HEK293T (cell line): Measurements from ENCODE around the gene RNF13.

Experiments used
- CTCF ChIA-PET: fragments of 350-600 bp; formaldehyde crosslinking; extraction: SDS; loops from one replicate; lab custom pipeline; 2021; ENCODE audit warnings: antibody characterized with exemption, inconsistent platforms; lab: Yijun Ruan, JAX
- POLR2A ChIA-PET: fragments of 350-600 bp; formaldehyde crosslinking; extraction: SDS; loops from one replicate; lab custom pipeline; 2020; ENCODE audit warnings: antibody characterized with exemption, inconsistent platforms; lab: Yijun Ruan, JAX
- DNase-seq: peaks from one replicate; pipeline ENCODE4 v3.0.0; 2012; ENCODE audit warnings: mixed read lengths; ENCODE audit errors: extremely low spot score
- ARNT ChIP-seq: fragments of 450-650 bp; IDR thresholded peaks from 2 replicates; pipeline ENCODE4 v1.6.1; 2017; ENCODE audit warnings: mild to moderate bottlenecking
- BHLHE40 ChIP-seq: fragments of 450-650 bp; IDR thresholded peaks from 2 replicates; pipeline ENCODE4 v1.6.1; 2016; ENCODE audit warnings: mild to moderate bottlenecking, moderate library complexity, borderline replicate concordance
- CTBP1 ChIP-seq: fragments of 450-650 bp; IDR thresholded peaks from 2 replicates; pipeline ENCODE4 v1.6.1; 2016; ENCODE audit warnings: borderline replicate concordance
- ELF4 ChIP-seq: fragments of 450-650 bp; IDR thresholded peaks from 2 replicates; pipeline ENCODE4 v1.6.1; 2017; ENCODE audit warnings: antibody characterized with exemption
- FOXA1 ChIP-seq: fragments of 450-650 bp; IDR thresholded peaks from 2 replicates; pipeline ENCODE4 v1.6.1; 2016; ENCODE audit warnings: mild to moderate bottlenecking
- FOXK2 ChIP-seq: fragments of 450-650 bp; IDR thresholded peaks from 2 replicates; pipeline ENCODE4 v1.6.1; 2016; ENCODE audit warnings: mild to moderate bottlenecking
- FOXM1 ChIP-seq: fragments of 450-650 bp; IDR thresholded peaks from 2 replicates; pipeline ENCODE4 v1.6.1; 2017; ENCODE audit warnings: mild to moderate bottlenecking, borderline replicate concordance
- HDGF ChIP-seq: fragments of 450-650 bp; IDR thresholded peaks from 2 replicates; pipeline ENCODE4 v1.6.1; 2017; ENCODE audit warnings: antibody characterized with exemption, borderline replicate concordance
- L3MBTL2 ChIP-seq: fragments of 450-650 bp; conservative IDR thresholded peaks from 2 replicates; pipeline ENCODE4 v1.6.1; 2016; ENCODE audit warnings: mild to moderate bottlenecking
- LEF1 ChIP-seq: fragments of 450-650 bp; IDR thresholded peaks from 2 replicates; pipeline ENCODE4 v1.6.1; 2017; ENCODE audit warnings: mild to moderate bottlenecking, borderline replicate concordance
- NFRKB ChIP-seq: fragments of 450-650 bp; IDR thresholded peaks from 2 replicates; pipeline ENCODE4 v1.6.1; 2016; ENCODE audit warnings: mild to moderate bottlenecking, moderate library complexity
- SP1 ChIP-seq: fragments of 450-650 bp; IDR thresholded peaks from 2 replicates; pipeline ENCODE4 v1.6.1; 2017
- SUZ12 ChIP-seq: fragments of 450-650 bp; IDR thresholded peaks from 2 replicates; pipeline ENCODE4 v1.6.1; 2016; ENCODE audit warnings: mild to moderate bottlenecking
- TARDBP ChIP-seq: fragments of 450-650 bp; IDR thresholded peaks from 2 replicates; pipeline ENCODE4 v1.6.1; 2016
- ZNF384 ChIP-seq: fragments of 450-650 bp; IDR thresholded peaks from 2 replicates; pipeline ENCODE4 v1.6.1; 2016
- TF ChIP-seq, protein P1 (sequence below): fragments of 450-650 bp; IDR thresholded peaks from 2 replicates; pipeline ENCODE4 v1.6.1; 2016

Gene RNF13

DNA sequence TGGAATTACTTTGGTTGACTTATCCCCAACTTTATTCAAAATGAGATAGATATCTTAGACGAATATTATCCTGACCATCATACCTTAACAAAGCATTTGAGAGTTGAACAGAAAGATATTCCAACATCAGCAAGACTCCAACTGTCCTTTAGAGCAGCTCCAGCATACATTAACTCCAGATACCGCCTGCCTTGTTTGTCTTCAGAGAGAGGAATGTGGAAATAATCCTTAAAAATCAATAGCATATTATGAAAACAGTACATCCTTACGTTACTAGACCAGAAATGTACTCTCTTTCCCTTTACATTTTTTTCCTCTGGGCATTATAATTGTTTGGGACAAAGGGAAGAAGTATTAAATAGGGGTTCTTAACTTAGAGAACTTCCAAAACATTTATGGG, 22.3 kb upstream of the RNF13 start:
- ChIA-PET POLR2A (no interaction called here), CTCF (no interaction called here)
- no peak for DNase-seq
- TF ChIP-seq ARNT = no peak

DNA sequence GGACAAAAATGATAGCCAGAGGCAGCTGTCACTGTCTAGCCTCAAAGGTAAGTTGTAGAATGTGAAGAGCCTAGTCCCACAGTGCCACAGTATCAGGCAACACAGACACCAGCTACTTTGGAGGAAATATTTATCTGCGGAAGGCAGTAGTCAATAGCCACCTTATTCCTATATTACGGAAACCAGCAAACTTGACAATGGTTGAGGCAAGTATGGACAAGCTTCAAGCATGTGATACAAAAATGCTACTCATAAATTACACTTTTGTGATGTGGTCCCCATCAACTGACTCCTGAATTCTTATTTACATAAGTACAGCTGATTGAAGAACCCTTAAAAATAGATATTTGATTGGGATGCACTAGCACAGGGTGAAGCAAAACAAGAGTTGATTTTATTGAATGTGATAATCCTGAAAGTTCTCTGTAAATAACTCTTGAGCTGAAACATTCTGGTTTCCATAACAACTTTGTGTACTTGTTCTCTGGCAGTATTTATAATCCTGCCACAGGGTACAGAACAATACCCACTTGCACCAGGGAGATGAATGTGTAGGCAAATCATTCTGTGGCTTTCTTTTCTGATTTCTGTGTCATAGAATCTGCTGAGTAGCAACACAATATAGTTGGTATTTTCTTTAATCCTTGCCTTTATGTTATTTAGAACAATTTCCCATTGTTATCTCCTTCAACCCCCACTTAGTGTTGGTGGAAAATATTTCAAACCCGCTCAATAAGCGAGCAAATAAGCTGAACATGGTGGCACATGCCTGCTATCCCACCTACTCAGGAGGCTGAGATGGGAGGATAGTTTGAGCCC, 20.4 kb upstream of the RNF13 start, which contains the start of gene ANKUB1:
Gene ANKUB1 (minus strand): TSS at position 103 of the 819 bp plus-strand sequence. CDS start 188 bp downstream, outside the sequence.
- ChIA-PET CTCF (interaction anchor here (0.5 to 1.9 kb wide), 2 partner anchors 16 to 32 kb away, joined by 3 to 10 read pairs; no protein-coding TSS in a partner anchor), POLR2A (no interaction called here)
- no peak for TF ChIP-seq CTBP1
- TF ChIP-seq LEF1 = no peak
- no peak for TF ChIP-seq ZNF384
- TF ChIP-seq SP1 = no peak
- no peak for TF ChIP-seq FOXA1
- TF ChIP-seq TARDBP = no peak
- no peak for TF ChIP-seq FOXK2
- TF ChIP-seq BHLHE40 = no peak
- TF ChIP-seq, protein P1, sequence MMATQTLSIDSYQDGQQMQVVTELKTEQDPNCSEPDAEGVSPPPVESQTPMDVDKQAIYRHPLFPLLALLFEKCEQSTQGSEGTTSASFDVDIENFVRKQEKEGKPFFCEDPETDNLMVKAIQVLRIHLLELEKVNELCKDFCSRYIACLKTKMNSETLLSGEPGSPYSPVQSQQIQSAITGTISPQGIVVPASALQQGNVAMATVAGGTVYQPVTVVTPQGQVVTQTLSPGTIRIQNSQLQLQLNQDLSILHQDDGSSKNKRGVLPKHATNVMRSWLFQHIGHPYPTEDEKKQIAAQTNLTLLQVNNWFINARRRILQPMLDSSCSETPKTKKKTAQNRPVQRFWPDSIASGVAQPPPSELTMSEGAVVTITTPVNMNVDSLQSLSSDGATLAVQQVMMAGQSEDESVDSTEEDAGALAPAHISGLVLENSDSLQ = no peak
- TF ChIP-seq FOXM1 = no peak
- TF ChIP-seq HDGF = no peak
- no peak for TF ChIP-seq ELF4
- TF ChIP-seq SUZ12 = no peak
- no peak for TF ChIP-seq ARNT
- no peak for TF ChIP-seq L3MBTL2
- no peak for TF ChIP-seq NFRKB
- no peak for DNase-seq

DNA sequence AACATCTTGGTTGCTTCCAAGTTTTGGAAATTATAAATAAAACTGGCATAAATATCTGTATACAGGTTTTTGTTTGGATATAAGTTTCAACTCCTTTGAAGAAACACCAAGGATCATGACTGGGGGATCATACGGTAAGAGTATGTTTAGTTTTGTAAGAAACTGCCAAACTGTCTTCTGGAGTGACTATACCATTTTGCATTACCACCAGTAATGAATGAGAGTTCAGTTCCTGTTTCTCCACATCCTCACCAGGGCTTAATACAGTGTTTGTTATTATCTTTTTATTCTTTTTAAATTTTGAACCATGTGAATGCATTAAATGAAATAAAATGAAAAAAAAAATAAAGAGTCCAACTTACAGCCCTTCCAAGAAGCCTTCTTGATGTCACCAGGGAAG, 17.0 kb upstream of the RNF13 start:
- ChIA-PET CTCF (interaction anchor here (1.9 kb wide), 1 partner anchor 12 kb away, joined by 9 read pairs; no protein-coding TSS in a partner anchor), POLR2A (no interaction called here)
- no peak for DNase-seq
- no peak for TF ChIP-seq SP1
- TF ChIP-seq HDGF = no peak
- no peak for TF ChIP-seq L3MBTL2
- TF ChIP-seq NFRKB = no peak
- TF ChIP-seq LEF1 = no peak
- TF ChIP-seq, protein P1 = no peak
- no peak for TF ChIP-seq TARDBP
- no peak for TF ChIP-seq ELF4
- no peak for TF ChIP-seq ZNF384

DNA sequence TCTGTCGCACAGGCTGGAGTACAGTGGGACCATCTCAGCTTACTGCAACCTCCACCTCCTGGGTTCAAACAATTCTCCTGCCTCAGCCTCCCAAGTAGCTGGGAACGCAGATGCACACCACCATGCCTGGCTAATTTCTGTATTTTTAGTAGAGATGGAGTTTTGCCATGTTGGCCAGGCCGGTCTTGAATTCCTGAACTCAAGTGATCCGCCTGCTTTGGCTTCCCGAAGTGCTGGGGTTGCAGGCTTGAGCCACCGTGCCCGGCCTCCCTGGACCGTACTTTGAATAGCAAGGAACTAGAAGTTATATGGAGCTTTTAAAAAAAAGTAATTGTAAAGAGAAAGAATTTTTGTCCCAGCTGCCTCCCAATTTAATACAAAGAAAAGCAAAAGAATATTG, 12.3 kb upstream of the RNF13 start:
- DNase-seq = no peak
- ChIA-PET CTCF (no interaction called here), POLR2A (no interaction called here)
- TF ChIP-seq L3MBTL2 (no peak), TARDBP (no peak), CTBP1 (no peak), ZNF384 (no peak), ARNT (no peak), ELF4 (no peak), SP1 (no peak), NFRKB (no peak)
- TF ChIP-seq, protein P1 = no peak

DNA sequence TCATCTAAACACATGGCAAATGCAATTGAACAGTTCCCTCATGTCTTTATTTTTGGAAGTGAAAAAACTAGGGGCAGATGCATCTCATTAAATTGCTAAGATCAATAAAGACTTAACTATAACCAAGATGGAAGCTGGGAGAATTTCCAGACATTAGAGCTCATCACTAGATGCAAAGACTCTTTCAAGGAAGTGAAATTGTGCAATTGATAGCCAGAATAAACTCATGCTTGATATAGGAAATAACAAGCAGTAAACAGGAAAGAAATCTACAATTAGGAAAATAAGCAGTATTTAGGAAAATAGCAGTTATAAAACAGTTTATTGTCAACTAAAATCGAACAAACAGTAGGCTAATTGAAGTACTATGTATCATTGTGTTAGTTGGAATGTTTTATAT, 11.8 kb upstream of the RNF13 start:
- CTCF ChIA-PET = no interaction called here
- TF ChIP-seq ZNF384 (no peak), LEF1 (no peak), ELF4 (no peak), BHLHE40 (no peak), TARDBP (no peak), ARNT (no peak), HDGF (no peak), SP1 (no peak), FOXK2 (no peak), SUZ12 (no peak), L3MBTL2 (no peak), FOXM1 (no peak), NFRKB (no peak), CTBP1 (no peak), FOXA1 (no peak)
- TF ChIP-seq, protein P1 = no peak
- POLR2A ChIA-PET = no interaction called here
- DNase-seq = no peak

DNA sequence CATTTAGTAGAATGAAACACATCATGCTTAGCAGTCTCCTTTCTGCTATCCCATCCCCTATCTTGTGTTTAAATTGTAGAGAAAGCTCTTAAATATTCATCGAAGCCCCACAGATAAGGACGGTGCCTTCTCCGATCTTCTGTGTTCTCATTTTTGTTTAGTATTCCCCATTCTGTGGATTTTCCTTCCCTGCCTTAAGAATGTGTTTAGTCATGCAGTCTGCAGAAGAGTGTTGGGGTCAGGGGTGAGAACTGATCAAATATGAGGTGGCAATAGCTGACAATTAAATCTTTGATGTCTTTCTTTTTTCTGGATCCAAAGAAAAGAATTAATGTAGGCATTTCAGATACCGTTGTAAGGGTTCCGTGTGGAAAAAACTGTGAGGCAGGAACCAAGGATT, 11.4 kb upstream of the RNF13 start:
- no peak for TF ChIP-seq BHLHE40
- ChIA-PET POLR2A (no interaction called here), CTCF (no interaction called here)
- no peak for DNase-seq
